ENCODE measurements around the gene PNPLA1.
A peak's percentile ranks its signal among the peaks of the same experiment; 100 is the strongest.
"Not testable (repeated sequence)": the region's sequence is repeated elsewhere in the genome, so short reads cannot be mapped to it uniquely, and the experiment has no call there.

Gene PNPLA1

DNA sequence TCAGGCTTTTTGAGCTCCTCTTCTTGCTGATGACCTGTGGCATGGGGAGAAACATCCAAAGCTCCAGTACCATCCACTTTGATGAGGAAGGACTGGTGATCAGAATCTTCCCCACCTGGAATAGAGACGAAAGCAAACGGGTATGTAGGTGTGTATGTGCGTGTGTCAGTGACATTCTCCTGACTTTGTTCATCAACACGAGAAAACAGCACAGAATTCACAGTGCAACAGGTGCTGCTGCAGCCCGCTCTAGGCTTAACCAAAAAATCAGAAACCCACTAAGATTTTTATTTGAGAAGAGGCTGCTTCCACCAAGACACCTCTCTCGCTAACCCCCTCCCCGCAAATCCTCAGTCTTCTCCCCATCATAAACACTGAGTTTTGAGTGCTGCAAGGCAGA, 58.7 kb downstream of the PNPLA1 start:
- H3K27me3 Mint-ChIP-seq = peaks cover 20% of the 10 kb centered on the region
- H3K4me1 Mint-ChIP-seq = peaks cover 11% of the 10 kb centered on the region
- no peak for ATAC-seq
- no peaks in the 10 kb centered on the region for H3K9me3 Mint-ChIP-seq
- H3K4me3 Mint-ChIP-seq = no peak overlapping the region
- H3K36me3 Mint-ChIP-seq = no peaks in the 10 kb centered on the region
- H3K27ac Mint-ChIP-seq = no peak overlapping the region

DNA sequence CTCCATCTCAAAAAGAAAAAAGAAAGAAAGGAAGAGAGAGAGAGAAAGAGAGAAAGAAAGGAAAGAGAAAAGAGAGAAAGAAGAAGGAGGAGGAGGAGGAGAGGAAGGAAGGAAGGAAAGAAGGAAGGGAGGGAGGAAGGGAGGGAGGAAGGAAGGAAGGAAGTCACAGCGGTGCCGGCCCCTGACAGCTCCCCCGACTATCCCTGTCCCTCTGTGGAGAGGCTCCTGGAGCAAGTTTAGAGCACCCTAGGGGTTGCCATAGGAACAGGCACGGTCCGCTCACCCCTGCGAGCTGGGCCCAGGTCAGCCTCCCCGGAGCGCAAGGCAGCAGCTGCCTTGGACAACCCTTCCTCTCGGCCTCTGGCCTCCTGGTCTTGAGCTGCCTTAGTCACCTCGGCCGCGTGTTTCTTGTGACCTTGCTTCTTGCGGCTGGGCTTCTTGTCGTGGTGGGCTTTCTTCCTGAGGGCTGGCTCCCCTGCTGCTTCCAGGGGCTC, 60.0 kb downstream of the PNPLA1 start:
- Mint-ChIP-seq H3K36me3 (no peaks in the 10 kb centered on the region), H3K27me3 (peaks cover 30% of the 10 kb centered on the region), H3K4me1 (peaks cover 20% of the 10 kb centered on the region), H3K9me3 (no peaks in the 10 kb centered on the region), H3K27ac (no peak overlapping the region), H3K4me3 (no peak overlapping the region)
- ATAC-seq = no peak

- H3K4me1 Mint-ChIP-seq = peaks cover 25% of the 10 kb centered on the region
- no peak for ATAC-seq
- no peak overlapping the region for H3K27ac Mint-ChIP-seq
- H3K4me3 Mint-ChIP-seq = no peak overlapping the region
- H3K36me3 Mint-ChIP-seq = no peaks in the 10 kb centered on the region
- peaks cover 35% of the 10 kb centered on the region for H3K27me3 Mint-ChIP-seq
- no peaks in the 10 kb centered on the region for H3K9me3 Mint-ChIP-seq
These were observed 60.5 kb downstream of the PNPLA1 start for GRCh38 chr6:36330366-36330765.

- no peaks in the 10 kb centered on the region for H3K9me3 Mint-ChIP-seq
- peaks cover 38% of the 10 kb centered on the region for H3K27me3 Mint-ChIP-seq
- H3K4me3 Mint-ChIP-seq = no peak overlapping the region
- H3K36me3 Mint-ChIP-seq = no peaks in the 10 kb centered on the region
- ATAC-seq = no peak
- H3K4me1 Mint-ChIP-seq = peaks cover 26% of the 10 kb centered on the region
- no peak overlapping the region for H3K27ac Mint-ChIP-seq
These were observed 61.5 kb downstream of the PNPLA1 start for GRCh38 chr6:36331381-36331780.

DNA sequence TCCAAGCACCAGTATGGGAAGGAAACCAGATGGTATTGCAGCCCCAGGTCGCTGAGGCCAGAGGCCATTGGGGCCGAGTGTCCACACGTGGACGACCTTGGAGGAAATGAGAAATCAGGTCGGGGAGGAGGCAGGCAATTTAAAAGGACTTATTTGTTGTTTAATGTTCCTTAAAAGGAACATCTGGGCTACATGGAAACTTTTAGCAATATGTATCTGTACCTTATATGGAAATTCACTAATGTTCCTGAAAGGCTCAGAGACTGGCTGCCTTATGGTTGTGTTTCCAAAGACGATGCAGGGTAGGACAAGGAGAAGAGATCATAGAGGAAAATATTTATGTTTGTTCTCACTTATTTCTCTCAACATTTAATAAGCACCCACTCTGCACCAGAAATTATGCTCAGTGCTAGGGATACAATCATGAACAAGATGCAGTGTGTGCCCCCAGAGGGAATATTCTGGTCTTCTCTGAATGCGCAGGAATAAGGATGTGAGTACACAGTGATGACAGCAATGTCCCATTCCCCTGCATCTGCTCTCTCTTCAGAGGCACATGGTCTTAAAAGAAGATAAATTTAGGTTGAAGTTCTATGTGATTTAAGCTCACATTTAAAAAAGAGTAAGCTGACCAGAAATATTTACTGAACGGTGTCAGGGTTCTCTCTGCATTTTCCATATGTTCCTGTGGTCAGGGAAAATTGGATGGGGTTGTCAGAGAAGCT, 63.5 kb downstream of the PNPLA1 start:
- Mint-ChIP-seq H3K27me3 (peaks cover 38% of the 10 kb centered on the region), H3K27ac (no peak overlapping the region), H3K4me1 (peaks cover 36% of the 10 kb centered on the region), H3K4me3 (no peak overlapping the region), H3K36me3 (no peaks in the 10 kb centered on the region), H3K9me3 (no peaks in the 10 kb centered on the region)
- ATAC-seq = no peak

DNA sequence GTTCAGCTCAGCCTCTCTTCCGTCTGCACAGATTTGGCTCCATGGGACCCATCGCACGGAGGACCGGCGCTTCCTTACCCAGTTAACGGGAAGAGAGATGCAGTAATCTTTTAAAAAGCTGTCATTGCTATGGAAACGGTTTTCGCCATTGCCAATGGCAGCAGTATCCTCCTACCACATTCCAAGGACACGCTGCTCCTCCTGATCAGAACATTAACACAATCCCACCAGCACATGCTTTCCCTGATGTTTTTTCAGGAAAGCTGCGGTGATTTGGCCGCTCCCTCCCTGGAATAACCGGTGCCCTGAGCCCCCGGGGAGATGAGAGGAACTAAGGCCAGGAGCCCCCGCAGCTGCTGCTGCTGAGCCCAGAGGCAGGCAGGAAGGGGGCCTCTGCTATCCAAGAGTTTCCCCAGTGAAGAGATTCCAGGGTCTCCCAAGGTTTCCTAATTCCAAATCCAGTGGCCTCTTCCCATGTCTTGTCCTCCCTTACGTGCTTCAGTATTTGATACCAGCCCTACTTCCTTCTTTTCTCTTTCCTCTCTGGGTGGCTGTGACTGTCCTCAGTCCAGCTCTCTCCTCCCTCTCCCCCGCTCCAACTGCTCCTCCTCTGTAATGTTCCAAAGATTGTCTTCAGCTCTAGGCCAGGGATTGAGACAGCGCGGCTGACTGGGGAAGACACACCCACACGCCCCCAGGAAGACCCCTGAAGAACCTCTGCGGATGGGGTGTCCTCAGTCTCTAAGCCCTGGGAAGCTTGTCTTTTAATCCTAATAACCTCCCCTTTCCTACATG, 64.3 kb downstream of the PNPLA1 start:
- ATAC-seq = no peak
- H3K4me3 Mint-ChIP-seq = no peak overlapping the region
- peak overlapping the region; percentile 48 for H3K27ac Mint-ChIP-seq

DNA sequence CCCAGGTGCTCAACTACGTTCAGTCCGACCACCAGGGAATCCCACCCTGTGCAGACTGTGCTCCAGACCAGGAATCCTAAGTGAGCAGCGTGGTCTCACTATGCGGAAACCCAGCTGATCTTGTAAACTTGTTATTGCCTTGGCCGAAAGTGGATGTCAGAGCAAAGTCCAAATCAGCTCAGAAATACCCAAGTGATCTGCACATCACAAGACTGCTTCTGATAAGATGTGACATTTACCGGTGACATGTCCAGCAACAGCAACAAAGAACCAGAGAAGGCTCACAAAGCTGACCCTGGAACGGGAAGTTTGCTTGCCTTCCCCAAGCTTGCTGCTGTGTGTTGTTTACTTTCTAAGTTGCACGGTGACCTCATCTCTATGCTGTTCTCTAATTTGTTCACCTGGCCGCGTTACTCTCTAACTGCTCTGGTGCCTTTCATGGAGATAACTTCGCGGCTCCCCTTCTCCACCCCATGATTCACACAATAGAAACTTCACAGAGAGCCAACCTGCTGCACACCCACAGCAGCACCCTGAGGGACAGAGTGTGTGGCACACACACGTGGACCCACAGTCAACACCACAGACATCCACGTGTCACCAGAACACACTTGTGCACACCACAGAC, 65.1 kb downstream of the PNPLA1 start:
- no peak overlapping the region for H3K4me3 Mint-ChIP-seq
- no peaks in the 10 kb centered on the region for H3K36me3 Mint-ChIP-seq
- peaks cover 30% of the 10 kb centered on the region for H3K27me3 Mint-ChIP-seq
- H3K27ac Mint-ChIP-seq = peak overlapping the region; percentile 48
- H3K9me3 Mint-ChIP-seq = no peaks in the 10 kb centered on the region
- ATAC-seq = no peak
- peaks cover 37% of the 10 kb centered on the region for H3K4me1 Mint-ChIP-seq

More for the DNA sequence above, 64.3 kb downstream of the PNPLA1 start:
- peaks cover 38% of the 10 kb centered on the region for H3K27me3 Mint-ChIP-seq
- peaks cover 37% of the 10 kb centered on the region for H3K4me1 Mint-ChIP-seq
- no peaks in the 10 kb centered on the region for H3K9me3 Mint-ChIP-seq
- no peaks in the 10 kb centered on the region for H3K36me3 Mint-ChIP-seq

- Mint-ChIP-seq H3K27me3 (peaks cover 31% of the 10 kb centered on the region), H3K9me3 (no peaks in the 10 kb centered on the region), H3K27ac (peak overlapping the region; percentile 48), H3K36me3 (no peaks in the 10 kb centered on the region), H3K4me1 (peaks cover 43% of the 10 kb centered on the region), H3K4me3 (no peak overlapping the region)
- no peak for ATAC-seq
These were observed 65.8 kb downstream of the PNPLA1 start for GRCh38 chr6:36335465-36336207.

GRCh38 chr6:36336208-36336710, 66.4 kb downstream of the PNPLA1 start:
- no peak for ATAC-seq
- Mint-ChIP-seq H3K27me3 (peaks cover 37% of the 10 kb centered on the region), H3K4me3 (no peak overlapping the region), H3K36me3 (no peaks in the 10 kb centered on the region), H3K27ac (peak overlapping the region; percentile 66), H3K9me3 (no peaks in the 10 kb centered on the region), H3K4me1 (peaks cover 48% of the 10 kb centered on the region)

GRCh38 chr6:36336779-36337241, 67.0 kb downstream of the PNPLA1 start, which contains the start of gene BNIP5:
TSS of gene BNIP5 (minus strand) at chr6:36336888. CDS start at chr6:36330690, 6,198 bp downstream.
- Mint-ChIP-seq H3K4me3 (peak within 1 kb of the TSS; percentile 13), H3K4me1 (peaks cover 48% of the 10 kb centered on the region), H3K9me3 (no peaks in the 10 kb centered on the region), H3K27ac (peak within 1 kb of the TSS; percentile 66), H3K27me3 (peaks cover 37% of the 10 kb centered on the region), H3K36me3 (no peaks in the 10 kb centered on the region)
- peak; percentile 62 for ATAC-seq

DNA sequence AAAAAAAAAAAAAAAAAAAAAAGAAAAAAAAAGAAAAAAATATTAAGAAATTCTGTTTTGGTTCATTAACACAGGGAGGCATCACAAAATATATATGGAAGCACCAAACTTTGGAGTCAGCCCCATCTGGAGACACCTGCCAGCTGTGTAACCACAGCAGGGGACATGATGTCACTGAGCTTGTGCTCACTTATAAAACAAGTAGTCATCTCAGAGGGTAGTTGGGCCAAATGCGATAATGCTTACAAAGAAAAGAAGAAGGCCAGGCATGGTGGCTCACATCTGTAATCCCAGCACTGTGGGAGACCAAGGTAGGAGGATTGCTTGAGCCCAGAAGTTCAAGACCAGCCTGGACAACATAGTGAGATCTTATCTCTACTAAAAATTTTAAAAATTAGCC, 68.0 kb downstream of the PNPLA1 start:
- Mint-ChIP-seq H3K9me3 (no peaks in the 10 kb centered on the region), H3K4me3 (no peak overlapping the region), H3K27ac (peak overlapping the region; percentile 43), H3K27me3 (peaks cover 30% of the 10 kb centered on the region), H3K36me3 (no peaks in the 10 kb centered on the region), H3K4me1 (peaks cover 47% of the 10 kb centered on the region)
- no peak for ATAC-seq

DNA sequence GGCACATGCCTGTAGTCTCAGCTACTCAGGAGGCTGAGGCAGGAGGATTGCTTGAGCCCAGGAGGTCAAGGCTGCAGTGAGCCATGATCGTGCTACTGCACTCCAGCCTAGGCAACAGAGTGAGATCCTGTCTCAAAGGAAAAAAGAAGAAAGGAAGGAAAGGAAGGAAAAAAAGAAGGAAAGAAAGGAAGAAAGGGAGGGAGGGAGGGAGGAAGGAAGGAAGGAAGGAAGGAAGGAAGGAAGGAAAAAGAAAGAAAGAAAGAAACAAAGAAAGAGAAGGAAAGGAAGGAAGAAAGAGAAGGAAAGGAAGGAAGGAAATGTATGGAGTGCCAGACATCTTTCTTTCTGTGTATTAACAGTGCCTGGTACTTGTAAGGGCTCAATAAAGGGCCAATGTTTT, 68.4 kb downstream of the PNPLA1 start:
- ATAC-seq = not testable (repeated sequence)

DNA sequence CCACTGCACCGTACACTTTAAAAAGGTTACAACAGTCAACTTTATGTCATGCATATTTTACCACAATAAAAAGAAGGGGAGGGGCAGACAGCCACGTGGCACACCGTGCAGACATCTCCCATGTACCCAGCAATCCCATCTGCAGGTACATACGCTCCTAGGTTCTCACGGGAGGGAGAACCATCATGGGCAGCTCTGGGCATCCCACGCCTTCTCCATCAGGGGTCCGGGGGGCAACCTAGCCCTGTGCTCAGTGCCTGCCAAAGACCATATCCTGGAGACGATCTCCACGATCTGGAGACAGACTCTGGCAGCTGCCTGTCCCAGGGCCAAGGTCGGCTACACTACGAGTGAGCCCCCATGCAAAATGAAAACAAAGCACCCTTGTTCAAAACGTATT, 69.3 kb downstream of the PNPLA1 start:
- peaks cover 23% of the 10 kb centered on the region for H3K27me3 Mint-ChIP-seq
- no peaks in the 10 kb centered on the region for H3K9me3 Mint-ChIP-seq
- no peaks in the 10 kb centered on the region for H3K36me3 Mint-ChIP-seq
- H3K27ac Mint-ChIP-seq = no peak overlapping the region
- no peak overlapping the region for H3K4me3 Mint-ChIP-seq
- ATAC-seq = no peak
- H3K4me1 Mint-ChIP-seq = peaks cover 41% of the 10 kb centered on the region

More for the DNA sequence above, 68.4 kb downstream of the PNPLA1 start:
- H3K4me3 Mint-ChIP-seq, H3K36me3 Mint-ChIP-seq, H3K9me3 Mint-ChIP-seq: not testable (repeated sequence)
- peaks cover 26% of the 10 kb centered on the region for H3K27me3 Mint-ChIP-seq
- H3K4me1 Mint-ChIP-seq = peaks cover 43% of the 10 kb centered on the region
- peak overlapping the region; percentile 43 for H3K27ac Mint-ChIP-seq

- Mint-ChIP-seq H3K27ac (peak overlapping the region; percentile 87), H3K9me3 (no peaks in the 10 kb centered on the region), H3K4me1 (peaks cover 30% of the 10 kb centered on the region), H3K4me3 (no peak overlapping the region), H3K27me3 (peaks cover 11% of the 10 kb centered on the region), H3K36me3 (no peaks in the 10 kb centered on the region)
- no peak for ATAC-seq
These were observed 70.4 kb downstream of the PNPLA1 start for GRCh38 chr6:36340306-36340617.
